IMR-90 (cell line): ENCODE data around the gene ANKRD63. TPM values are rescaled to one million over a fixed set of nuclear protein-coding genes. Genes with fewer than 3 reads are reported as not detected.
A peak's percentile ranks its signal among the peaks of the same experiment; 100 is the strongest.

ENCODE experiments used
- ATAC-seq: fragments of 200-7000 bp; cut with Tn5 transposase; 2 replicates; pipeline ENCODE4 v1.9.1; 2020; ENCODE audit warnings: low read depth, mild to moderate bottlenecking, moderate library complexity
- BruUV-seq: library from RNA; stranded (reverse); fragments of 400-500 nt; replicated peaks from 2 replicates; lab custom pipeline; 2021; lab: Mats Ljungman, UMichigan
- CTCF ChIA-PET: fragments of 300-600 bp; formaldehyde crosslinking; extraction: SDS; loops from one replicate; lab custom pipeline; 2021; ENCODE audit warnings: antibody characterized with exemption; lab: Yijun Ruan, JAX
- POLR2A ChIA-PET: fragments of 300-600 bp; sonication (Branson Sonifier 250); formaldehyde crosslinking; loops from one replicate; lab custom pipeline; 2022; ENCODE audit warnings: antibody characterized with exemption; ENCODE audit not compliant: unreplicated experiment; lab: Charles Lee
- DNase-seq: peaks from one replicate; pipeline ENCODE4 v3.0.0; 2013
- H2AFZ ChIP-seq: replicated peaks from 2 replicates; pipeline ENCODE3; 2013; ENCODE audit warnings: low read length, mild to moderate bottlenecking; ENCODE audit not compliant: poor library complexity
- H2AK5ac ChIP-seq: 2 replicates; pipeline ENCODE4 v1.6.1; 2013; ENCODE audit warnings: low read depth, low read length, inconsistent platforms
- H2AK9ac ChIP-seq: replicated peaks from 2 replicates; pipeline ENCODE3; 2013; ENCODE audit warnings: mild to moderate bottlenecking, low read depth, low read length, moderate library complexity; ENCODE audit not compliant: poor library complexity
- H2BK120ac ChIP-seq: 2 replicates; pipeline ENCODE4 v1.6.1; 2013; ENCODE audit warnings: low read depth, low read length, inconsistent platforms
- H2BK15ac ChIP-seq: 3 replicates; pipeline ENCODE4 v1.6.1; 2013; ENCODE audit warnings: low read depth, low read length, inconsistent platforms
- H2BK20ac ChIP-seq: 2 replicates; pipeline ENCODE4 v1.6.1; 2013; ENCODE audit warnings: low read depth, mild to moderate bottlenecking, inconsistent platforms, low read length, moderate library complexity
- H2BK5ac ChIP-seq: 2 replicates; pipeline ENCODE4 v1.6.1; 2013; ENCODE audit warnings: mild to moderate bottlenecking, low read depth, low read length, inconsistent platforms; ENCODE audit not compliant: poor library complexity, severe bottlenecking
- H3K14ac ChIP-seq: replicated peaks from 2 replicates; pipeline ENCODE4 v1.6.1; 2013; ENCODE audit warnings: low read depth, low read length, inconsistent platforms
- H3K18ac ChIP-seq: 2 replicates; pipeline ENCODE4 v1.6.1; 2013; ENCODE audit warnings: low read depth, low read length, control low read depth
- H3K23ac ChIP-seq: 2 replicates; pipeline ENCODE4 v1.6.1; 2013; ENCODE audit warnings: low read depth, low read length, inconsistent platforms
- H3K27ac ChIP-seq: 2 replicates; pipeline ENCODE4 v1.5.1; 2013; ENCODE audit warnings: mild to moderate bottlenecking, control low read depth, low read length; ENCODE audit not compliant: insufficient read depth
- H3K27me3 ChIP-seq: 2 replicates; pipeline ENCODE4 v1.6.1; 2013; ENCODE audit warnings: low read length; ENCODE audit not compliant: control insufficient read depth, insufficient read depth
- H3K36me3 ChIP-seq: 2 replicates; pipeline ENCODE4 v1.6.1; 2013; ENCODE audit warnings: low read length, mixed read lengths; ENCODE audit not compliant: control insufficient read depth, insufficient read depth
- H3K4ac ChIP-seq: 2 replicates; pipeline ENCODE4 v1.6.1; 2013; ENCODE audit warnings: low read depth, low read length, inconsistent platforms
- H3K4me1 ChIP-seq: 2 replicates; pipeline ENCODE4 v1.6.1; 2013; ENCODE audit warnings: low read length, mixed read lengths; ENCODE audit not compliant: control insufficient read depth, insufficient read depth
- H3K4me2 ChIP-seq: 2 replicates; pipeline ENCODE4 v1.6.1; 2013; ENCODE audit warnings: low read depth, mild to moderate bottlenecking, control low read depth, low read length, moderate library complexity
- H3K4me3 ChIP-seq: 2 replicates; pipeline ENCODE4 v1.5.1; 2013; ENCODE audit warnings: low read depth, mild to moderate bottlenecking, control low read depth, low read length, moderate library complexity; ENCODE audit not compliant: insufficient read depth
- H3K56ac ChIP-seq: 2 replicates; pipeline ENCODE4 v1.6.1; 2013; ENCODE audit warnings: low read length, inconsistent platforms; ENCODE audit not compliant: insufficient read depth; ENCODE audit errors: extremely low read depth
- H3K79me1 ChIP-seq, 2 experiments: 2 replicates each; pipeline ENCODE4 v1.6.1; 2013; ENCODE audit warnings: low read length in 2 of 2, inconsistent platforms in 1 of 2, low read depth in 1 of 2
- H3K9ac ChIP-seq: 2 replicates; pipeline ENCODE4 v1.6.1; 2013; ENCODE audit warnings: low read depth, low read length, control low read depth
- H3K9me1 ChIP-seq: 2 replicates; pipeline ENCODE4 v1.6.1; 2013; ENCODE audit warnings: low read length, inconsistent platforms; ENCODE audit not compliant: insufficient read depth
- H3K9me3 ChIP-seq: 2 replicates; pipeline ENCODE4 v1.6.1; 2013; ENCODE audit warnings: low read length; ENCODE audit not compliant: control insufficient read depth, insufficient read depth
- H4K20me1 ChIP-seq: 2 replicates; pipeline ENCODE4 v1.6.1; 2013; ENCODE audit warnings: low read length, inconsistent platforms; ENCODE audit not compliant: insufficient read depth
- H4K5ac ChIP-seq: 2 replicates; pipeline ENCODE4 v1.6.1; 2013; ENCODE audit warnings: mild to moderate bottlenecking, low read depth, low read length, control low read depth
- H4K8ac ChIP-seq, 2 experiments: 2 replicates each; pipeline ENCODE4 v1.6.1; 2013; ENCODE audit warnings: low read depth in 2 of 2, low read length in 2 of 2, control low read depth in 1 of 2, inconsistent platforms in 1 of 2
- H4K91ac ChIP-seq: 2 replicates; pipeline ENCODE4 v1.6.1; 2013; ENCODE audit warnings: low read depth, low read length, inconsistent platforms; ENCODE audit not compliant: insufficient read depth
- CEBPB ChIP-seq: IDR thresholded peaks from 2 replicates; pipeline ENCODE4 v1.6.1; 2012; ENCODE audit warnings: low read depth, low read length, improper control_type of control experiment
- MAFK ChIP-seq: IDR thresholded peaks from 2 replicates; pipeline ENCODE4 v1.6.1; 2012; ENCODE audit warnings: low read depth, low read length, improper control_type of control experiment
- POLR2A ChIP-seq: IDR thresholded peaks from 2 replicates; pipeline ENCODE4 v1.6.1; 2012; ENCODE audit warnings: mild to moderate bottlenecking, low read depth, low read length
- RCOR1 ChIP-seq: IDR thresholded peaks from 2 replicates; pipeline ENCODE4 v1.6.1; 2012; ENCODE audit warnings: mild to moderate bottlenecking, low read length, improper control_type of control experiment; ENCODE audit not compliant: insufficient replicate concordance
- RFX5 ChIP-seq: IDR thresholded peaks from 2 replicates; pipeline ENCODE4 v1.8.0; 2012; ENCODE audit warnings: low read depth, mild to moderate bottlenecking, low read length, moderate library complexity
- USF2 ChIP-seq: fragments of 150-350 bp; IDR thresholded peaks from 2 replicates; pipeline ENCODE4 v1.6.1; 2017; ENCODE audit warnings: mild to moderate bottlenecking, antibody characterized with exemption, low read length, low read depth
- WGBS, 2 experiments: methylation state at CpG; one replicate each; pipeline versions ENCODE4 v1.1.5 to v1.1.7; 2013; ENCODE audit warnings: missing lambda C conversion rate in 2 of 2; ENCODE audit not compliant: insufficient read length in 1 of 2; ENCODE audit errors: extremely low coverage in 2 of 2; 5-methylcytosine and 5-hydroxymethylcytosine counted together
- dilution Hi-C: fragments of 300-500 bp; cut with HindIII; formaldehyde crosslinking; loops from one replicate; pipeline ENCODE4 v1.14.3; 2018; ENCODE audit warnings: low sequenced_read_pairs; ENCODE audit not compliant: unreplicated experiment
- in situ Hi-C: fragments of 300-500 bp; cut with MboI; formaldehyde crosslinking; loops from 3 replicates; pipeline ENCODE4 v1.14.3; 2019; ENCODE audit warnings: low sequenced_read_pairs, inconsistent platforms, mixed read lengths
- intact Hi-C: fragments of 100-400 bp; cut with micrococcal nuclease; formaldehyde crosslinking; loops from 2 replicates; pipeline ENCODE4 v1.10.0; 2022
- polyA plus RNA-seq, 3 experiments: library from polyadenylated mRNA; depleted of rRNA; stranded (reverse); fragments of >200 nt; gene quantifications; 2 replicates each; pipeline ENCODE4 v1.2.3, GENCODE V29; 2012; ENCODE audit warnings: low replicate concordance in 1 of 3
- total RNA-seq: library from RNA; depleted of rRNA; stranded (reverse); fragments of >200 nt; gene quantifications from 2 replicates; pipeline ENCODE4 v1.2.3, GENCODE V29; 2012
- TF ChIP-seq, protein P1 (sequence below): conservative IDR thresholded peaks from 2 replicates; pipeline ENCODE4 v1.5.1; 2012; ENCODE audit warnings: mild to moderate bottlenecking, low read depth, low read length, improper control_type of control experiment

ANKRD63 gene
- total and polyA plus RNA-seq, 2 of the 4 experiments (the other 2 are of a cell fraction), result not detected

GRCh38 chr15:40331637-40332036 lies 48.8 kb upstream of the ANKRD63 start:
- 0 out of 2 replicates have a peak overlapping the region, but pooled peaks have one; percentile 18 for H3K23ac ChIP-seq
- no peak overlapping the region for H3K4ac ChIP-seq
- no peak overlapping the region for H2BK15ac ChIP-seq
- H4K8ac ChIP-seq, result no peak overlapping the region
- no peak overlapping the region for H3K56ac ChIP-seq
- no TSS peak for BruUV-seq
- WGBS, 2 experiments, result 86% methylated on average over 1 of the region's 7 CpGs; no CpG with 5 or more reads in 1 of the 2 experiments
- H4K20me1 ChIP-seq, result peaks cover 3% of the 10 kb centered on the region; the same call in 1 of the 2 replicates
- in situ Hi-C loops, result no loop called here
- peaks cover 39% of the 10 kb centered on the region for H3K9me1 ChIP-seq
- dilution Hi-C loops, result no loop called here
- DNase-seq, result no peak
- H4K5ac ChIP-seq, result no peak overlapping the region
- H2AK9ac ChIP-seq, result no peak overlapping the region
- no peak overlapping the region for H2BK120ac ChIP-seq
- H3K4me2 ChIP-seq, result no peak overlapping the region
- no peak overlapping the region for H3K27ac ChIP-seq
- peaks cover 45% of the 10 kb centered on the region for H3K4me1 ChIP-seq
- H3K14ac ChIP-seq, result no peak overlapping the region
- H3K36me3 ChIP-seq, result peaks cover 7% of the 10 kb centered on the region
- intact Hi-C loops, result no loop called here
- ChIA-PET POLR2A (interaction anchor here (0.6 to 1.0 kb wide), 3 partner anchors 9 to 32 kb away, joined by 3 to 8 read pairs (median 4); partner anchors contain the start of genes CCDC9B and DISP2), CTCF (interaction anchor here (1.1 kb wide), 1 partner anchor 13 kb away, joined by 3 read pairs; no protein-coding TSS in a partner anchor)
- H2AFZ ChIP-seq, result no peak overlapping the region
- H3K79me1 ChIP-seq, result peaks cover 19 to 76% of the 10 kb centered on the region in 2 experiments
- no peak overlapping the region for H3K9ac ChIP-seq
- no peaks in the 10 kb centered on the region for H3K27me3 ChIP-seq
- H3K9me3 ChIP-seq, result no peaks in the 10 kb centered on the region
- no peak overlapping the region for H3K4me3 ChIP-seq
- no peak overlapping the region for H2BK20ac ChIP-seq
- peak overlapping the region; percentile 14 for H2BK5ac ChIP-seq
- no peak for ATAC-seq
- H4K91ac ChIP-seq, result no peak overlapping the region
- TF ChIP-seq POLR2A (no peak), RFX5 (no peak), MAFK (no peak), RCOR1 (no peak), CEBPB (no peak), USF2 (no peak)
- TF ChIP-seq, protein P1, sequence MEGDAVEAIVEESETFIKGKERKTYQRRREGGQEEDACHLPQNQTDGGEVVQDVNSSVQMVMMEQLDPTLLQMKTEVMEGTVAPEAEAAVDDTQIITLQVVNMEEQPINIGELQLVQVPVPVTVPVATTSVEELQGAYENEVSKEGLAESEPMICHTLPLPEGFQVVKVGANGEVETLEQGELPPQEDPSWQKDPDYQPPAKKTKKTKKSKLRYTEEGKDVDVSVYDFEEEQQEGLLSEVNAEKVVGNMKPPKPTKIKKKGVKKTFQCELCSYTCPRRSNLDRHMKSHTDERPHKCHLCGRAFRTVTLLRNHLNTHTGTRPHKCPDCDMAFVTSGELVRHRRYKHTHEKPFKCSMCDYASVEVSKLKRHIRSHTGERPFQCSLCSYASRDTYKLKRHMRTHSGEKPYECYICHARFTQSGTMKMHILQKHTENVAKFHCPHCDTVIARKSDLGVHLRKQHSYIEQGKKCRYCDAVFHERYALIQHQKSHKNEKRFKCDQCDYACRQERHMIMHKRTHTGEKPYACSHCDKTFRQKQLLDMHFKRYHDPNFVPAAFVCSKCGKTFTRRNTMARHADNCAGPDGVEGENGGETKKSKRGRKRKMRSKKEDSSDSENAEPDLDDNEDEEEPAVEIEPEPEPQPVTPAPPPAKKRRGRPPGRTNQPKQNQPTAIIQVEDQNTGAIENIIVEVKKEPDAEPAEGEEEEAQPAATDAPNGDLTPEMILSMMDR, result no peak
- H2AK5ac ChIP-seq, result peak overlapping the region; percentile 8; the same call in 1 of the 2 replicates
- no peak overlapping the region for H3K18ac ChIP-seq
